K562 (cell line): ENCODE results near the gene BRPF1. TPM values are rescaled to one million over a fixed set of nuclear protein-coding genes. Genes with fewer than 3 reads are reported as not detected.

Experiments used
- CHD1 ChIP-seq: fragments of 200-600 bp; sonication (generic); IDR thresholded peaks from one replicate; pipeline ENCODE4 v1.6.1; 2012; ENCODE audit warnings: mild to moderate bottlenecking, moderate library complexity, low read length, inconsistent platforms
- CREBBP ChIP-seq: IDR thresholded peaks from one replicate; pipeline ENCODE4 v1.6.1; 2012; ENCODE audit warnings: low read depth, mild to moderate bottlenecking, control low read depth, inconsistent platforms, low read length
- FOXP4 ChIP-seq: sonication (generic); formaldehyde crosslinking; IDR thresholded peaks from 2 replicates; pipeline ENCODE4 v1.8.0; 2022; ENCODE audit warnings: mild to moderate bottlenecking, missing genetic modification reagents, borderline replicate concordance
- GATAD2B ChIP-seq: fragments of 450-650 bp; IDR thresholded peaks from 2 replicates; pipeline ENCODE4 v1.6.1; 2017; ENCODE audit warnings: mild to moderate bottlenecking, borderline replicate concordance
- GTF2B ChIP-seq: IDR thresholded peaks from 2 replicates; pipeline ENCODE4 v1.6.1; 2011; ENCODE audit not compliant: insufficient read length; ENCODE audit errors: extremely low read depth
- MEF2D ChIP-seq: conservative IDR thresholded peaks from 2 replicates; pipeline ENCODE4 v1.6.1; 2016; ENCODE audit warnings: low read depth, missing genetic modification characterization, missing compliant biosample characterization
- NR3C1 ChIP-seq: sonication (generic); formaldehyde crosslinking; IDR thresholded peaks from 2 replicates; pipeline ENCODE4 v1.8.1; 2022; ENCODE audit warnings: missing genetic modification reagents
- NRF1 ChIP-seq, 2 experiments: fragments of 450-650 bp; IDR thresholded peaks in 1 of 2; conservative IDR thresholded peaks in 1 of 2; 2 replicates each; pipeline ENCODE4 v1.6.1; 2014; ENCODE audit warnings: mild to moderate bottlenecking in 2 of 2
- OTX1 ChIP-seq: fragments of 450-650 bp; formaldehyde crosslinking; IDR thresholded peaks from 2 replicates; pipeline ENCODE4 v1.4.0; 2022; ENCODE audit warnings: mild to moderate bottlenecking
- POLR2AphosphoS2 ChIP-seq: IDR thresholded peaks from 2 replicates; pipeline ENCODE4 v1.6.1; 2012; ENCODE audit warnings: low read length, improper control_type of control experiment
- SMARCA4 ChIP-seq: fragments of 450-650 bp; IDR thresholded peaks from 2 replicates; pipeline ENCODE4 v1.6.1; 2016
- SP1 ChIP-seq: sonication (generic); formaldehyde crosslinking; IDR thresholded peaks from 2 replicates; pipeline ENCODE4 v1.8.1; 2022; ENCODE audit warnings: mild to moderate bottlenecking, missing genetic modification reagents
- TCF7 ChIP-seq: sonication (generic); IDR thresholded peaks from 2 replicates; pipeline ENCODE4 v1.6.1; 2016; ENCODE audit warnings: antibody characterized with exemption, borderline replicate concordance
- VEZF1 ChIP-seq: fragments of 200-800 bp; sonication (Bioruptor generic); IDR thresholded peaks from 2 replicates; pipeline ENCODE4 v1.6.1; 2017; ENCODE audit warnings: missing genetic modification characterization, missing compliant biosample characterization
- ZBTB11 ChIP-seq, 3 experiments: fragments of 200-800 bp in 1 of 3; fragments of 250-450 bp in 1 of 3; fragments of 450-650 bp in 1 of 3; sonication (Bioruptor Pico) in 1 of 3; sonication (Bioruptor generic) in 1 of 3; formaldehyde crosslinking in 1 of 3; IDR thresholded peaks; 2 replicates each; pipeline versions ENCODE4 v1.6.1 to v1.8.0; 2016 to 2022; ENCODE audit warnings: mild to moderate bottlenecking in 2 of 3, missing genetic modification characterization in 2 of 3, missing compliant biosample characterization in 1 of 3, moderate library complexity in 1 of 3
- ZBTB43 ChIP-seq: sonication (generic); formaldehyde crosslinking; IDR thresholded peaks from 2 replicates; pipeline ENCODE4 v1.8.0; 2023; ENCODE audit warnings: mild to moderate bottlenecking, missing genetic modification reagents
- ZNF146 ChIP-seq: IDR thresholded peaks from one replicate; pipeline ENCODE4 v1.6.1; 2018; ENCODE audit warnings: missing compliant biosample characterization; ENCODE audit not compliant: unreplicated experiment
- polyA plus RNA-seq, 8 experiments: library from polyadenylated mRNA; depleted of rRNA in 4 of 8; stranded (reverse) in 5 of 8; unstranded in 3 of 8; fragments of >200 nt; fragmentation: Nextera tagmentation in 2 of 8; fragmentation: Illumina TruSeq in 1 of 8; extraction: Ambion mirVana in 2 of 8; extraction: Trizol in 1 of 8; gene quantifications; 2 replicates each; pipeline versions ENCODE4 v1.2.1 to v1.2.3, GENCODE V29; 2011 to 2014; ENCODE audit warnings: inconsistent platforms in 1 of 8, missing spikeins in 1 of 8
- total RNA-seq, 7 experiments: library from RNA; depleted of rRNA in 6 of 7; stranded (reverse); fragments of >200 nt in 6 of 7; fragmentation: Illumina TruSeq in 2 of 7; extraction: Trizol in 2 of 7; gene quantifications; 2 replicates each; pipeline versions ENCODE4 v1.2.1 to v1.2.3, GENCODE V29; 2011 to 2021; ENCODE audit warnings: low replicate concordance in 1 of 7

The BRPF1 gene
- total and polyA plus RNA-seq, 9 of the 15 experiments (the other 6 are each of a cell fraction or from before 2014, with no cell fraction given) = 1.1 to 40.2 (median 23.5) TPM

- TF ChIP-seq ZBTB11 (CRISPR knock-in tag; IDR thresholded peaks at IDR 0.05) (peak in 1 of 3 experiments; percentile 36; a peak in 1 of 6 replicates), VEZF1 (0 out of 2 replicates have a peak, but pooled peaks have one; percentile 17), MEF2D (tag) (no peak), ZBTB43 (CRISPR knock-in tag) (no peak), CHD1 (no peak), TCF7 (0 out of 2 replicates have a peak, but pooled peaks have one; percentile 47), CREBBP (no peak), NRF1 (conservative IDR thresholded peaks at IDR 0.05 in 1 of 2, IDR thresholded peaks at IDR 0.05 in 1 of 2) (peak in 1 of 2 experiments; percentile 9; a peak in 2 of 4 replicates), ZNF146 (CRISPR knock-in tag) (no peak), SP1 (CRISPR knock-in tag) (no peak), POLR2AphosphoS2 (no peak), FOXP4 (CRISPR knock-in tag) (no peak), SMARCA4 (no peak), GATAD2B (no peak), NR3C1 (CRISPR knock-in tag) (no peak), OTX1 (CRISPR knock-in tag) (no peak), GTF2B (no peak)
Measured at GRCh38 chr3:9690451-9691450, 40.8 kb upstream of the BRPF1 start (continued).
